ENCODE data around the gene ELMO3.

Gene ELMO3

GRCh38 chr16:67199011-67199807 lies at the start of gene ELMO3:
Gene ELMO3 (plus strand): TSS chr16:67199131. CDS start chr16:67199327, 196 bp downstream.
- no peaks in the 10 kb centered on the region for H3K27me3 ChIP-seq (ENCODE audit: insufficient read depth, low read depth)
- H2AFZ ChIP-seq (ENCODE audit: low read depth), result no peak within 1 kb of the TSS
- H3K4me2 ChIP-seq, result no peak within 1 kb of the TSS
- no peaks in the 10 kb centered on the region for H3K4me1 ChIP-seq (ENCODE audit: low read depth, poor library complexity, severe bottlenecking)
- H3K27ac ChIP-seq, result no peak within 1 kb of the TSS
- H4K20me1 ChIP-seq (ENCODE audit: insufficient read depth), result no peaks in the 10 kb centered on the region
- no peaks in the 10 kb centered on the region; the same call in 1 of the 2 replicates for H3K36me3 ChIP-seq (ENCODE audit: insufficient read depth)
- H3K79me2 ChIP-seq (ENCODE audit: insufficient read depth, low read depth), result peaks cover 1% of the 10 kb centered on the region
- H3K4me3 ChIP-seq (IDR thresholded peaks at IDR 0.05; ENCODE audit: insufficient read depth, low read depth, low read length), result no peak within 1 kb of the TSS
- no peak for TF ChIP-seq CTCF (conservative IDR thresholded peaks at IDR 0.05; ENCODE audit: low read depth, low read length)
- no peak within 1 kb of the TSS for H3K9ac ChIP-seq

GRCh38 chr16:67149276-67150046 lies 49.5 kb upstream of the ELMO3 start:
- Histone ChIP-seq H3K36me3 (ENCODE audit: insufficient read depth) (peaks cover 4% of the 10 kb centered on the region; the same call in 1 of the 2 replicates), H3K4me2 (no peak overlapping the region), H3K27ac (no peak overlapping the region), H3K79me2 (ENCODE audit: insufficient read depth, low read depth) (no peaks in the 10 kb centered on the region), H4K20me1 (ENCODE audit: insufficient read depth) (no peaks in the 10 kb centered on the region), H3K27me3 (ENCODE audit: insufficient read depth, low read depth) (no peaks in the 10 kb centered on the region), H3K4me3 (IDR thresholded peaks at IDR 0.05; ENCODE audit: insufficient read depth, low read depth, low read length) (no peak overlapping the region), H2AFZ (ENCODE audit: low read depth) (no peak overlapping the region), H3K4me1 (ENCODE audit: low read depth, poor library complexity, severe bottlenecking) (peaks cover 2% of the 10 kb centered on the region), H3K9ac (no peak overlapping the region)
- TF ChIP-seq CTCF (conservative IDR thresholded peaks at IDR 0.05; ENCODE audit: low read depth, low read length), result no peak

GRCh38 chr16:67150047-67150832 lies 48.7 kb upstream of the ELMO3 start:
- Histone ChIP-seq H2AFZ (ENCODE audit: low read depth) (peak overlapping the region; percentile 82), H3K27ac (no peak overlapping the region), H3K4me3 (IDR thresholded peaks at IDR 0.05; ENCODE audit: insufficient read depth, low read depth, low read length) (no peak overlapping the region), H4K20me1 (ENCODE audit: insufficient read depth) (no peaks in the 10 kb centered on the region), H3K27me3 (ENCODE audit: insufficient read depth, low read depth) (no peaks in the 10 kb centered on the region), H3K4me1 (ENCODE audit: low read depth, poor library complexity, severe bottlenecking) (peaks cover 2% of the 10 kb centered on the region), H3K36me3 (ENCODE audit: insufficient read depth) (peaks cover 3% of the 10 kb centered on the region; the same call in 1 of the 2 replicates), H3K9ac (peak overlapping the region; percentile 27; the same call in 1 of the 2 replicates), H3K79me2 (ENCODE audit: insufficient read depth, low read depth) (no peaks in the 10 kb centered on the region), H3K4me2 (peak overlapping the region; percentile 86)
- no peak for TF ChIP-seq CTCF (conservative IDR thresholded peaks at IDR 0.05; ENCODE audit: low read depth, low read length)

GRCh38 chr16:67150833-67151396 lies 48.0 kb upstream of the ELMO3 start, which contains the start of gene B3GNT9:
Gene B3GNT9 (minus strand): TSS chr16:67150998. CDS start chr16:67150485, 513 bp downstream.
- Histone ChIP-seq H2AFZ (ENCODE audit: low read depth) (peak within 1 kb of the TSS; percentile 82), H3K27ac (no peak within 1 kb of the TSS)
- TF ChIP-seq CTCF (conservative IDR thresholded peaks at IDR 0.05; ENCODE audit: low read depth, low read length), result no peak

More at GRCh38 chr16:67150833-67151396, 48.0 kb upstream of the ELMO3 start, which contains the start of gene B3GNT9:
- Histone ChIP-seq H3K27me3 (ENCODE audit: insufficient read depth, low read depth) (no peaks in the 10 kb centered on the region), H3K9ac (peak within 1 kb of the TSS; percentile 27; the same call in 1 of the 2 replicates), H4K20me1 (ENCODE audit: insufficient read depth) (no peaks in the 10 kb centered on the region), H3K4me1 (ENCODE audit: low read depth, poor library complexity, severe bottlenecking) (peaks cover 2% of the 10 kb centered on the region), H3K4me3 (IDR thresholded peaks at IDR 0.05; ENCODE audit: insufficient read depth, low read depth, low read length) (no peak within 1 kb of the TSS), H3K4me2 (peak within 1 kb of the TSS; percentile 86), H3K36me3 (ENCODE audit: insufficient read depth) (no peaks in the 10 kb centered on the region), H3K79me2 (ENCODE audit: insufficient read depth, low read depth) (no peaks in the 10 kb centered on the region)
